Measurements from ENCODE around the gene CGB8.
"Not testable (repeated sequence)": the region's sequence is repeated elsewhere in the genome, so short reads cannot be mapped to it uniquely, and the experiment has no call there.

Gene CGB8

GRCh38 chr19:49031642-49032301 lies 17.1 kb downstream of the CGB8 start, which contains the start of gene CGB2:
Gene CGB2 (plus strand): TSS chr19:49031890. CDS start chr19:49032096, 206 bp downstream.
- not testable (repeated sequence) for H3K4me1 ChIP-seq (ENCODE audit: control insufficient read depth in 5 of 5, insufficient read depth in 5 of 5, low read length in 5 of 5); H3K4me3 ChIP-seq (ENCODE audit: low read depth in 1 of 5, low read length in 5 of 5); H3K9me3 ChIP-seq (ENCODE audit: control insufficient read depth in 5 of 5, low read length in 5 of 5); H3K9ac ChIP-seq (ENCODE audit: low read length in 5 of 5); H3K27me3 ChIP-seq (ENCODE audit: control insufficient read depth in 5 of 5, insufficient read depth in 4 of 5, low read length in 5 of 5); H3K36me3 ChIP-seq (ENCODE audit: control insufficient read depth in 5 of 5, insufficient read depth in 5 of 5, low read length in 5 of 5); H3K27ac ChIP-seq (ENCODE audit: low read depth, low read length)

- not testable (repeated sequence) for H3K27me3 ChIP-seq (ENCODE audit: control insufficient read depth in 5 of 5, insufficient read depth in 4 of 5, low read length in 5 of 5); H3K9me3 ChIP-seq (ENCODE audit: control insufficient read depth in 5 of 5, low read length in 5 of 5); H3K9ac ChIP-seq (ENCODE audit: low read length in 5 of 5); H3K36me3 ChIP-seq (ENCODE audit: control insufficient read depth in 5 of 5, insufficient read depth in 5 of 5, low read length in 5 of 5); H3K27ac ChIP-seq (ENCODE audit: low read depth, low read length); H3K4me3 ChIP-seq (ENCODE audit: low read depth in 1 of 5, low read length in 5 of 5); H3K4me1 ChIP-seq (ENCODE audit: control insufficient read depth in 5 of 5, insufficient read depth in 5 of 5, low read length in 5 of 5)
Observed at GRCh38 chr19:49030323-49030722, 18.6 kb downstream of the CGB8 start.

DNA sequence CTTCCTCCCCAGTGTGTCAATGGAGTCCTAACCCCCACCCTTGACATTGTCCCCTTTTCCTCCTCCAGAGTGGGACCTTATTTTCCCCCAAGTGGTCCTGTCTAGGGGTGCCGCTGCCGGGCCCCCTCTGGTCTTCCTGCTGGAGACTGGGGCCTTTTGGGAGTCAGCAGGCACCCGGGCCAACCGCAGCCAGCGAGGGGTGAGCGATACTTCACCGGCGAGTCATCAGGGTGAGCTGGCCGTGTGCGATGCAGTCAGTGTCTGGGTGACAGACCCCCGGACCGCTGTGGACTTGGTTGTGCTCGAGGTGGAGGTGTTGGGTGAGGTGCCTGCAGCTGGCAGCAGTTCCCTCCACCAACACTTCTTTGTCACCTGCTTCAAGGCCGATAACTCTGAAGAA lies 19.2 kb downstream of the CGB8 start:
- not testable (repeated sequence) for H3K4me1 ChIP-seq (ENCODE audit: control insufficient read depth in 5 of 5, insufficient read depth in 5 of 5, low read length in 5 of 5); H3K27ac ChIP-seq (ENCODE audit: low read depth, low read length); H3K9ac ChIP-seq (ENCODE audit: low read length in 5 of 5); H3K27me3 ChIP-seq (ENCODE audit: control insufficient read depth in 5 of 5, insufficient read depth in 4 of 5, low read length in 5 of 5); H3K36me3 ChIP-seq (ENCODE audit: control insufficient read depth in 5 of 5, insufficient read depth in 5 of 5, low read length in 5 of 5); H3K9me3 ChIP-seq (ENCODE audit: control insufficient read depth in 5 of 5, low read length in 5 of 5); H3K4me3 ChIP-seq (ENCODE audit: low read depth in 1 of 5, low read length in 5 of 5)

GRCh38 chr19:49028686-49029085 lies 20.2 kb downstream of the CGB8 start:
- H3K9me3 ChIP-seq (ENCODE audit: control insufficient read depth in 5 of 5, low read length in 5 of 5); H3K4me3 ChIP-seq (ENCODE audit: low read depth in 1 of 5, low read length in 5 of 5); H3K27me3 ChIP-seq (ENCODE audit: control insufficient read depth in 5 of 5, insufficient read depth in 4 of 5, low read length in 5 of 5); H3K27ac ChIP-seq (ENCODE audit: low read depth, low read length); H3K9ac ChIP-seq (ENCODE audit: low read length in 5 of 5); H3K36me3 ChIP-seq (ENCODE audit: control insufficient read depth in 5 of 5, insufficient read depth in 5 of 5, low read length in 5 of 5); H3K4me1 ChIP-seq (ENCODE audit: control insufficient read depth in 5 of 5, insufficient read depth in 5 of 5, low read length in 5 of 5): not testable (repeated sequence)

DNA sequence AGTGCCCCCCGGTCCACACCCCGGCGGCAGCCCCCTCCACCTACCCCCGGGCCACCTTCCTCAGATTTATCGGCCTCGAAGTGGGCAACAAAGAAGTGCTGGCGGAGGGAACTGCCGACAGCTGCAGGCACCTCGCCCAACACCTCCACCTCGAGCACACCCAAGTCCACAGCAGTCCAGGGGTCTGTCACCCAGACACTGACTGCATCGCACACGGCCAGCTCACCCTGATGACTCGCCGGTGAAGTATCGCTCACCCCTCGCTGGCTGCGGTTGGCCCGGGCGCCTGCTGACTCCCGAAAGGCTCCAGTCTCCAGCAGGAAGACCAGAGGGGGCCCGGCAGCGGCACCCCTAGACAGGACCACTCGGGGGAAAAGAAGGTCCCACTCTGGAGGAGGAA lies 23.3 kb downstream of the CGB8 start:
- not testable (repeated sequence) for H3K27me3 ChIP-seq (ENCODE audit: control insufficient read depth in 5 of 5, insufficient read depth in 4 of 5, low read length in 5 of 5); H3K36me3 ChIP-seq (ENCODE audit: control insufficient read depth in 5 of 5, insufficient read depth in 5 of 5, low read length in 5 of 5); H3K27ac ChIP-seq (ENCODE audit: low read depth, low read length); H3K9me3 ChIP-seq (ENCODE audit: control insufficient read depth in 5 of 5, low read length in 5 of 5); H3K4me3 ChIP-seq (ENCODE audit: low read depth in 1 of 5, low read length in 5 of 5); H3K9ac ChIP-seq (ENCODE audit: low read length in 5 of 5); H3K4me1 ChIP-seq (ENCODE audit: control insufficient read depth in 5 of 5, insufficient read depth in 5 of 5, low read length in 5 of 5)

GRCh38 chr19:49025088-49025487 lies 23.8 kb downstream of the CGB8 start:
- H3K27me3 ChIP-seq (ENCODE audit: control insufficient read depth in 5 of 5, insufficient read depth in 4 of 5, low read length in 5 of 5); H3K27ac ChIP-seq (ENCODE audit: low read depth, low read length); H3K36me3 ChIP-seq (ENCODE audit: control insufficient read depth in 5 of 5, insufficient read depth in 5 of 5, low read length in 5 of 5); H3K9me3 ChIP-seq (ENCODE audit: control insufficient read depth in 5 of 5, low read length in 5 of 5); H3K9ac ChIP-seq (ENCODE audit: low read length in 5 of 5); H3K4me3 ChIP-seq (ENCODE audit: low read depth in 1 of 5, low read length in 5 of 5); H3K4me1 ChIP-seq (ENCODE audit: control insufficient read depth in 5 of 5, insufficient read depth in 5 of 5, low read length in 5 of 5): not testable (repeated sequence)

DNA sequence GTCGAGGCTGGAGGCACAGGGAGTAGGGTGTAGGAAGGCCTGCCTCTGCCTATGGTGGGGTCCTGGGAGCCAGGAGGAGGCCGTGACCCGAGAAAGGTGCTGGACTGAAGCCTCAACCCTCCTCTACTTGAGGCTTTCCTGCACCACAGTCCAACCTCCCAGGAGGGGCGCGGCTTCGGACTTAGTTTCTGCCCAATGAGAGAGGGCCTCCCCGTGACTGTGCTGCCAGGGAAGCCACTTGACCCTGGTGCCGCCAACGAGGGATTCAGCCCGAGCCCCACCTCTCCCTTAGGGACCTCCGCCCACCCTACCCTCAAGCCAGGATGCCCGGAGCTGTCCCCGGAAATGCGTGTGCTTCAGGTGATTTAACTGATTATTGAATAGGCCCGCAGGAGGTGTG lies 24.7 kb downstream of the CGB8 start, which contains the start of gene CGB3:
CGB3 (minus strand) TSS at position 101 of the 400 bp plus-strand sequence. CDS start 362 bp downstream, outside the sequence.
- H3K4me3 ChIP-seq (ENCODE audit: low read depth in 1 of 5, low read length in 5 of 5); H3K9ac ChIP-seq (ENCODE audit: low read length in 5 of 5); H3K4me1 ChIP-seq (ENCODE audit: control insufficient read depth in 5 of 5, insufficient read depth in 5 of 5, low read length in 5 of 5); H3K27ac ChIP-seq (ENCODE audit: low read depth, low read length); H3K36me3 ChIP-seq (ENCODE audit: control insufficient read depth in 5 of 5, insufficient read depth in 5 of 5, low read length in 5 of 5); H3K9me3 ChIP-seq (ENCODE audit: control insufficient read depth in 5 of 5, low read length in 5 of 5): not testable (repeated sequence)
- peaks cover 0 to 12% (median 3%) of the 10 kb centered on the region in 5 donors for H3K27me3 ChIP-seq (ENCODE audit: control insufficient read depth in 5 of 5, insufficient read depth in 4 of 5, low read length in 5 of 5)

DNA sequence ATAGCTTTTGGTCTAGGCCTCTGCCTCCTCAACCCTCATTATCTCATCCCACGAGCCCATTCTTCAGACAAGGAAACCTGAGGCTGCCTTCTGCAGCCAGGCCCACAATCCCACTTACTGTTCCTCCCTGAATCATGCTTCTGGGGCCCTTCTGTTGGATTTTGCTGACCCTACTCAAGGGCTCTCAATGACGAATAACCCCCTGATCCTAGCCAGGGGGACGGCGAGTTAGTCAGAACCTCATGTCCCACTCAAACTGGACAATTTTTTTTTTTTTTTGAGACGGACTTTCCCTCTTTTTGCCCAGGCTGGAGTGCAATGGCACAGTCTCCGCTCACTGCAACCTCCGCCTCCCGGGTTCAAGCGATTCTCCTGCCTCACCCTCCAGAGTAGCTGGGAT lies 26.8 kb downstream of the CGB8 start:
- peaks cover 2 to 15% (median 6%) of the 10 kb centered on the region in 5 donors for H3K27me3 ChIP-seq (ENCODE audit: control insufficient read depth in 5 of 5, insufficient read depth in 4 of 5, low read length in 5 of 5)
- H3K9ac ChIP-seq (ENCODE audit: low read length in 5 of 5) = no peak overlapping the region
- H3K9me3 ChIP-seq (ENCODE audit: control insufficient read depth in 5 of 5, low read length in 5 of 5) = no peaks in the 10 kb centered on the region
- peaks cover 0 to 25% (median 23%) of the 10 kb centered on the region in 5 donors for H3K4me1 ChIP-seq (ENCODE audit: control insufficient read depth in 5 of 5, insufficient read depth in 5 of 5, low read length in 5 of 5)
- no peak overlapping the region for H3K4me3 ChIP-seq (ENCODE audit: low read depth in 1 of 5, low read length in 5 of 5)
- H3K36me3 ChIP-seq (ENCODE audit: control insufficient read depth in 5 of 5, insufficient read depth in 5 of 5, low read length in 5 of 5) = no peaks in the 10 kb centered on the region
- H3K27ac ChIP-seq (ENCODE audit: low read depth, low read length) = no peak overlapping the region

- Histone ChIP-seq H3K4me3 (ENCODE audit: low read depth in 1 of 5, low read length in 5 of 5) (no peak overlapping the region), H3K27me3 (ENCODE audit: control insufficient read depth in 5 of 5, insufficient read depth in 4 of 5, low read length in 5 of 5) (peaks cover 2 to 16% (median 6%) of the 10 kb centered on the region in 5 donors), H3K27ac (ENCODE audit: low read depth, low read length) (no peak overlapping the region), H3K9ac (ENCODE audit: low read length in 5 of 5) (no peak overlapping the region), H3K9me3 (ENCODE audit: control insufficient read depth in 5 of 5, low read length in 5 of 5) (no peaks in the 10 kb centered on the region), H3K36me3 (ENCODE audit: control insufficient read depth in 5 of 5, insufficient read depth in 5 of 5, low read length in 5 of 5) (peaks cover 0 to 3% (median 2%) of the 10 kb centered on the region in 5 donors), H3K4me1 (ENCODE audit: control insufficient read depth in 5 of 5, insufficient read depth in 5 of 5, low read length in 5 of 5) (peaks cover 0 to 25% (median 23%) of the 10 kb centered on the region in 5 donors)
Observed at GRCh38 chr19:49020931-49021895, 27.7 kb downstream of the CGB8 start.

GRCh38 chr19:49020342-49020741 lies 28.6 kb downstream of the CGB8 start:
- no peak overlapping the region for H3K27ac ChIP-seq (ENCODE audit: low read depth, low read length)
- H3K27me3 ChIP-seq (ENCODE audit: control insufficient read depth in 5 of 5, insufficient read depth in 4 of 5, low read length in 5 of 5) = peaks cover 2 to 16% (median 6%) of the 10 kb centered on the region in 5 donors
- H3K4me1 ChIP-seq (ENCODE audit: control insufficient read depth in 5 of 5, insufficient read depth in 5 of 5, low read length in 5 of 5) = peaks cover 0 to 25% (median 23%) of the 10 kb centered on the region in 5 donors
- H3K36me3 ChIP-seq (ENCODE audit: control insufficient read depth in 5 of 5, insufficient read depth in 5 of 5, low read length in 5 of 5) = peaks cover 0 to 11% (median 9%) of the 10 kb centered on the region in 5 donors
- H3K9me3 ChIP-seq (ENCODE audit: control insufficient read depth in 5 of 5, low read length in 5 of 5) = no peaks in the 10 kb centered on the region
- H3K4me3 ChIP-seq (ENCODE audit: low read depth in 1 of 5, low read length in 5 of 5) = no peak overlapping the region
- no peak overlapping the region for H3K9ac ChIP-seq (ENCODE audit: low read length in 5 of 5)

Data from subcutaneous abdominal adipose tissue (tissue), 5 donors.